Stimulated activated CD4-positive, alpha-beta T cell treated with anti-CD3 and anti-CD28 coated beads, Interleukin-1b, Interleukin-23, amount 100 ng/mL, for 24 hours (primary cell): ENCODE results near the gene CAMK1D.
A peak's percentile ranks its signal among the peaks of the same experiment; 100 is the strongest.
"Not testable (repeated sequence)": the region's sequence is repeated elsewhere in the genome, so short reads cannot be mapped to it uniquely, and the experiment has no call there.

Source experiments
- DNase-seq, 4 experiments: peaks; one replicate each; pipeline ENCODE4 v3.0.0-alpha.2; 2020; ENCODE audit warnings: low read depth in 4 of 4, low spot score in 1 of 4

CAMK1D gene

GRCh38 chr10:12348870-12349628 lies at the start of gene CAMK1D:
Gene CAMK1D, plus strand, starts transcription at chr10:12349547.
- peak; percentile 51 to 72 (median 68) for DNase-seq

- not testable (repeated sequence) for DNase-seq
Measured at GRCh38 chr10:12301036-12301435, 48.3 kb upstream of the CAMK1D start.

GRCh38 chr10:12308057-12308456 lies 41.3 kb upstream of the CAMK1D start:
- no peak for DNase-seq

GRCh38 chr10:12308736-12309375 lies 40.5 kb upstream of the CAMK1D start:
- no peak for DNase-seq

GRCh38 chr10:12309783-12310182 lies 39.6 kb upstream of the CAMK1D start:
- not testable (repeated sequence) for DNase-seq

- DNase-seq: no peak
Measured at GRCh38 chr10:12314836-12315235, 34.5 kb upstream of the CAMK1D start.

- no peak for DNase-seq
Measured at GRCh38 chr10:12319076-12319475, 30.3 kb upstream of the CAMK1D start.

- no peak for DNase-seq
Measured at GRCh38 chr10:12320892-12321291, 28.5 kb upstream of the CAMK1D start.

- DNase-seq: no peak
Measured at GRCh38 chr10:12321641-12322040, 27.7 kb upstream of the CAMK1D start.

- no peak for DNase-seq
Measured at GRCh38 chr10:12322583-12323131, 26.7 kb upstream of the CAMK1D start.

GRCh38 chr10:12324530-12324929 lies 24.8 kb upstream of the CAMK1D start:
- DNase-seq: no peak

- no peak for DNase-seq
Measured at GRCh38 chr10:12327074-12327473, 22.3 kb upstream of the CAMK1D start.

GRCh38 chr10:12327476-12327875 lies 21.9 kb upstream of the CAMK1D start:
- no peak for DNase-seq

- DNase-seq: not testable (repeated sequence)
Measured at GRCh38 chr10:12328312-12328711, 21.0 kb upstream of the CAMK1D start.

GRCh38 chr10:12332572-12333379 lies 16.6 kb upstream of the CAMK1D start:
- DNase-seq: no peak

- DNase-seq: no peak
Measured at GRCh38 chr10:12333380-12334185, 15.8 kb upstream of the CAMK1D start.

- no peak for DNase-seq
Measured at GRCh38 chr10:12334186-12334530, 15.2 kb upstream of the CAMK1D start.

- not testable (repeated sequence) for DNase-seq
Measured at GRCh38 chr10:12335169-12335568, 14.2 kb upstream of the CAMK1D start.

- DNase-seq: no peak
Measured at GRCh38 chr10:12337453-12338372, 11.6 kb upstream of the CAMK1D start.

GRCh38 chr10:12338981-12339380 lies 10.4 kb upstream of the CAMK1D start:
- DNase-seq: no peak
